ENCODE results near the gene CSAD.

Gene CSAD

DNA sequence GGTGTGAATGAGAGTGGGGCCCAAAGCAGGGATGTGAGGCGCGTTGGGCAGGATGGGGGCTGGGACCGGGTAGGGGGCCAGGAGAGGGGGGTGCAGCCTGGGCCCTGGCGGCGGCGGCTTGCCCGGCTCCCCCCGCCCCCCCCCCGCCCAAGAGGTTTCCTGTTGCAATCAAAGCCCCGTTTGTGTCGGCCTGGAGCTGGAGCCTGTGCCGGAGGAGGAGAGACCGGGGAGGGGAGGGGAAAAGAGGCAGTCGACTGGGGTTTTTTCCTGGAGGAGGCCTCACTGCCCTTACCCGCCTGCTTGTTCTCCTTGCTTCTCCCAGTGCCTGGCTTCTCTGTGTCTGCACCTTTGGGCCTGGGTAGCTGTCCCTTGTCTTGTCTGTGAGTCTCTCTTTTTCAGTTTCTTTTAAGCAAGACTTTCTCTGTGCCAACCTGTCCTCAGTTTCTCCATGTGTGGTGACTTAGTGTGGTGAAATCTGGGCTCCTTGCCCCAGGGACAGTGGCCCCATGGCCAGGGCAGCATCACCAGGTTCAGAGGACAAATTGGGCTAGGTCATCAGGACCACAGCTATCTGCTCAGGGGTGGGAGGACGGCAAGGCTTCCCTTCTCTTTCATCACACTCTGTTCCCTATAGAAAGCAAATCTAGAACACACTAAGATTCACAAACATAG is 42.8 kb upstream of the CSAD start:
- Histone ChIP-seq H3K4me3 (ENCODE audit: low read length) (no peak overlapping the region), H3K27ac (ENCODE audit: low read length) (no peak overlapping the region)

GRCh38 chr12:53222806-53223261 is 42.1 kb upstream of the CSAD start:
- H3K4me1 ChIP-seq (ENCODE audit: low read length): peaks cover 12% of the 10 kb centered on the region
- H2AFZ ChIP-seq (ENCODE audit: low read length): no peak overlapping the region
- no peak overlapping the region for H3K4me3 ChIP-seq (ENCODE audit: low read length)
- no peak overlapping the region for H3K4me2 ChIP-seq (ENCODE audit: low read depth, low read length)
- no peak for DNase-seq
- no peaks in the 10 kb centered on the region for H4K20me1 ChIP-seq (ENCODE audit: insufficient read depth, low read length)
- peaks cover 18% of the 10 kb centered on the region for H3K79me2 ChIP-seq (ENCODE audit: low read length)
- no peaks in the 10 kb centered on the region for H3K27me3 ChIP-seq (replicated peaks; ENCODE audit: insufficient read depth, low read length)
- H3K9ac ChIP-seq (ENCODE audit: low read length): no peak overlapping the region
- TF ChIP-seq, protein P1, sequence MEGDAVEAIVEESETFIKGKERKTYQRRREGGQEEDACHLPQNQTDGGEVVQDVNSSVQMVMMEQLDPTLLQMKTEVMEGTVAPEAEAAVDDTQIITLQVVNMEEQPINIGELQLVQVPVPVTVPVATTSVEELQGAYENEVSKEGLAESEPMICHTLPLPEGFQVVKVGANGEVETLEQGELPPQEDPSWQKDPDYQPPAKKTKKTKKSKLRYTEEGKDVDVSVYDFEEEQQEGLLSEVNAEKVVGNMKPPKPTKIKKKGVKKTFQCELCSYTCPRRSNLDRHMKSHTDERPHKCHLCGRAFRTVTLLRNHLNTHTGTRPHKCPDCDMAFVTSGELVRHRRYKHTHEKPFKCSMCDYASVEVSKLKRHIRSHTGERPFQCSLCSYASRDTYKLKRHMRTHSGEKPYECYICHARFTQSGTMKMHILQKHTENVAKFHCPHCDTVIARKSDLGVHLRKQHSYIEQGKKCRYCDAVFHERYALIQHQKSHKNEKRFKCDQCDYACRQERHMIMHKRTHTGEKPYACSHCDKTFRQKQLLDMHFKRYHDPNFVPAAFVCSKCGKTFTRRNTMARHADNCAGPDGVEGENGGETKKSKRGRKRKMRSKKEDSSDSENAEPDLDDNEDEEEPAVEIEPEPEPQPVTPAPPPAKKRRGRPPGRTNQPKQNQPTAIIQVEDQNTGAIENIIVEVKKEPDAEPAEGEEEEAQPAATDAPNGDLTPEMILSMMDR (IDR thresholded peaks at IDR 0.05; ENCODE audit: low read length): no peak
- no peak for TF ChIP-seq EZH2phosphoT487 (IDR thresholded peaks at IDR 0.05; ENCODE audit: low read length)
- no peak overlapping the region for H3K27ac ChIP-seq (ENCODE audit: low read length)
- H3K36me3 ChIP-seq (replicated peaks; ENCODE audit: insufficient read depth, low read length): no peaks in the 10 kb centered on the region
- H3K9me2 ChIP-seq (replicated peaks; ENCODE audit: insufficient read depth, low read length): no peaks in the 10 kb centered on the region
- H3K9me3 ChIP-seq (replicated peaks; ENCODE audit: insufficient read depth, low read length): no peaks in the 10 kb centered on the region
- H3F3A ChIP-seq (ENCODE audit: insufficient read depth, low read length): peaks cover 16% of the 10 kb centered on the region

More for the DNA sequence above, 42.8 kb upstream of the CSAD start:
- Histone ChIP-seq H2AFZ (ENCODE audit: low read length) (no peak overlapping the region), H3K4me1 (ENCODE audit: low read length) (peaks cover 12% of the 10 kb centered on the region), H3K9ac (ENCODE audit: low read length) (no peak overlapping the region), H4K20me1 (ENCODE audit: insufficient read depth, low read length) (no peaks in the 10 kb centered on the region), H3F3A (ENCODE audit: insufficient read depth, low read length) (peaks cover 16% of the 10 kb centered on the region), H3K9me3 (replicated peaks; ENCODE audit: insufficient read depth, low read length) (no peaks in the 10 kb centered on the region), H3K9me2 (replicated peaks; ENCODE audit: insufficient read depth, low read length) (no peaks in the 10 kb centered on the region), H3K36me3 (replicated peaks; ENCODE audit: insufficient read depth, low read length) (no peaks in the 10 kb centered on the region), H3K4me2 (ENCODE audit: low read depth, low read length) (no peak overlapping the region), H3K79me2 (ENCODE audit: low read length) (peaks cover 12% of the 10 kb centered on the region), H3K27me3 (replicated peaks; ENCODE audit: insufficient read depth, low read length) (no peaks in the 10 kb centered on the region)
- DNase-seq: no peak
- TF ChIP-seq EZH2phosphoT487 (IDR thresholded peaks at IDR 0.05; ENCODE audit: low read length) (no peak), EZH2 (optimal IDR thresholded peaks at IDR 0.05; ENCODE audit: low read depth, low read length) (no peak)
- TF ChIP-seq, protein P1 (IDR thresholded peaks at IDR 0.05; ENCODE audit: low read length): no peak

DNA sequence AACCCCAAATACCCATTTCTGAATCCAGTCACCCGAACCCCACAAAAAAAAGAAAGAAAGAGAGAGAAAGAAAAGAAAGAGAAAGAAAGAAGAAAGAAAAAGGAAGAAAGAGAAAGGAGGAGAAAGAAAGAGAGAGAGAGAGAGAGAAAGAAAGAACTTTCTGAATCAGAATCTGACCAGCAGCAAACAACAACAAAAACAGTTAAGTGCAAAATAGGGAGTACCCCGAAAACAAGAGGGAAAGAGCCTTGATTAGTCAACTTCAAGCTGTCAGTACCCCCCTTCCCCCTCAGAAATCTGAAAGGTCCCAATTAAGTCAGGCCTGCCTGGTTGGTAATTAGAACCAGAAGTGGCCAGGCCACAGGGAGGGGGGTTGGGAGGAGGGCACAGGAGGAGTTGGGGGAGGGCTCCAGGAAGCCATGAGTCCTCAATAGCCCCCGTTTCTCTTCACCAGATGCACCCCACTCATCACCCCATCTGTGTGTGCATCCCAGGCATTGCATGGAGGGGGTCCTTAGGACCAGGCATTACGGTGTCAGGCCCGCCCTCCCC is 41.5 kb upstream of the CSAD start:
- Histone ChIP-seq H3K4me3 (ENCODE audit: low read length) (peak overlapping the region; percentile 41; the same call in 1 of the 2 replicates), H3K9ac (ENCODE audit: low read length) (peak overlapping the region; percentile 38; the same call in 1 of the 2 replicates), H3K27me3 (replicated peaks; ENCODE audit: insufficient read depth, low read length) (no peaks in the 10 kb centered on the region), H3K4me2 (ENCODE audit: low read depth, low read length) (peak overlapping the region; percentile 100; the same call in 1 of the 2 replicates), H2AFZ (ENCODE audit: low read length) (no peak overlapping the region), H3K9me2 (replicated peaks; ENCODE audit: insufficient read depth, low read length) (no peaks in the 10 kb centered on the region), H3K4me1 (ENCODE audit: low read length) (peaks cover 12% of the 10 kb centered on the region), H3K27ac (ENCODE audit: low read length) (no peak overlapping the region; the same call in 1 of the 2 replicates), H4K20me1 (ENCODE audit: insufficient read depth, low read length) (no peaks in the 10 kb centered on the region), H3K9me3 (replicated peaks; ENCODE audit: insufficient read depth, low read length) (no peaks in the 10 kb centered on the region), H3F3A (ENCODE audit: insufficient read depth, low read length) (peaks cover 16% of the 10 kb centered on the region), H3K79me2 (ENCODE audit: low read length) (peaks cover 22% of the 10 kb centered on the region), H3K36me3 (replicated peaks; ENCODE audit: insufficient read depth, low read length) (no peaks in the 10 kb centered on the region)
- TF ChIP-seq EZH2 (optimal IDR thresholded peaks at IDR 0.05; ENCODE audit: low read depth, low read length) (no peak), EZH2phosphoT487 (IDR thresholded peaks at IDR 0.05; ENCODE audit: low read length) (no peak)
- TF ChIP-seq, protein P1 (IDR thresholded peaks at IDR 0.05; ENCODE audit: low read length): no peak
- no peak for DNase-seq

Measured in MM.1S (cell line).